Caco-2 (cell line): ENCODE measurements around the gene PHB1. TPM values are rescaled to one million over a fixed set of nuclear protein-coding genes. Genes with fewer than 3 reads are reported as not detected.
A peak's percentile ranks its signal among the peaks of the same experiment; 100 is the strongest.

ENCODE experiments used
- BruUV-seq: library from RNA; stranded (reverse); fragments of 400-500 nt; replicated peaks from 2 replicates; lab custom pipeline; 2021; lab: Mats Ljungman, UMichigan
- CTCF ChIA-PET: fragments of 300-600 bp; sonication (Branson Sonifier 250); formaldehyde crosslinking; loops from one replicate; lab custom pipeline; 2022; ENCODE audit warnings: antibody characterized with exemption; lab: Charles Lee
- POLR2A ChIA-PET: fragments of 300-600 bp; sonication (Branson Sonifier 250); formaldehyde crosslinking; loops from one replicate; lab custom pipeline; 2022; ENCODE audit warnings: antibody characterized with exemption; lab: Charles Lee
- DNase-seq, 2 experiments: peaks; one replicate each; pipeline versions ENCODE4 v3.0.0 to v3.0.0-alpha.2; 2020 to 2022
- H3K27me3 ChIP-seq: replicated peaks from 2 replicates; pipeline ENCODE4 v1.6.0; 2011; ENCODE audit warnings: low read length; ENCODE audit not compliant: control insufficient read depth, insufficient read depth
- H3K36me3 ChIP-seq: 2 replicates; pipeline ENCODE4 v1.5.1; 2011; ENCODE audit warnings: low read length; ENCODE audit not compliant: control insufficient read depth, insufficient read depth
- H3K4me1 ChIP-seq: fragments of 250-450 bp; sonication (Bioruptor Pico); 2 replicates; pipeline ENCODE4 v1.5.1; 2020; ENCODE audit warnings: mild to moderate bottlenecking
- H3K4me3 ChIP-seq: 2 replicates; pipeline ENCODE4 v1.5.1; 2011; ENCODE audit warnings: low read depth, mild to moderate bottlenecking, control low read depth, low read length
- H3K9me3 ChIP-seq: fragments of 250-450 bp; sonication (Bioruptor Pico); 2 replicates; pipeline ENCODE4 v1.5.1; 2020; ENCODE audit warnings: mild to moderate bottlenecking, moderate library complexity
- H3K27ac Mint-ChIP-seq: one replicate; pipeline ENCODE4 v1.8.0; 2022; ENCODE audit warnings: mixed read lengths; ENCODE audit not compliant: unreplicated experiment
- H3K27me3 Mint-ChIP-seq: one replicate; pipeline ENCODE4 v1.8.0; 2022; ENCODE audit warnings: mixed read lengths; ENCODE audit not compliant: insufficient read depth, unreplicated experiment
- H3K36me3 Mint-ChIP-seq: one replicate; pipeline ENCODE4 v1.8.0; 2022; ENCODE audit warnings: mild to moderate bottlenecking, mixed read lengths; ENCODE audit not compliant: insufficient read depth, unreplicated experiment
- H3K4me1 Mint-ChIP-seq: one replicate; pipeline ENCODE4 v1.8.0; 2022; ENCODE audit warnings: low read depth, mixed read lengths; ENCODE audit not compliant: unreplicated experiment
- H3K4me3 Mint-ChIP-seq: one replicate; pipeline ENCODE4 v1.8.0; 2022; ENCODE audit warnings: mild to moderate bottlenecking, moderate library complexity, mixed read lengths; ENCODE audit not compliant: unreplicated experiment
- H3K9me3 Mint-ChIP-seq: one replicate; pipeline ENCODE4 v1.8.0; 2022; ENCODE audit warnings: mixed read lengths; ENCODE audit not compliant: unreplicated experiment
- CTCF ChIP-seq, 2 experiments: fragments of 200-600 bp in 1 of 2; IDR thresholded peaks; 1 replicate in 1 of 2; 2 replicates in 1 of 2; pipeline versions ENCODE4 v1.5.1 to v1.8.0; 2011 to 2022; ENCODE audit warnings: antibody characterized with exemption in 1 of 2, control low read depth in 1 of 2, inconsistent platforms in 1 of 2, low read depth in 1 of 2, low read length in 1 of 2, mild to moderate bottlenecking in 1 of 2, moderate library complexity in 1 of 2; ENCODE audit not compliant: insufficient read depth in 1 of 2, severe bottlenecking in 1 of 2, unreplicated experiment in 1 of 2
- intact Hi-C: fragments of 100-400 bp; cut with micrococcal nuclease; formaldehyde crosslinking; loops from one replicate; pipeline ENCODE4 v1.10.0; 2022; ENCODE audit not compliant: unreplicated experiment
- total RNA-seq: library from RNA; stranded (reverse); gene quantifications from 2 replicates; pipeline ENCODE4 v1.2.3, GENCODE V29; 2022

The PHB1 gene
- total RNA-seq, 1 experiment from 2014 or later: 761 TPM

GRCh38 chr17:49372425-49372824 lies 42.3 kb downstream of the PHB1 start:
- ChIA-PET POLR2A (no interaction called here), CTCF (no interaction called here)
- Histone ChIP-seq H3K27me3 (no peaks in the 10 kb centered on the region), H3K4me3 (no peak overlapping the region), H3K36me3 (no peaks in the 10 kb centered on the region), H3K9me3 (no peaks in the 10 kb centered on the region), H3K4me1 (peaks cover 9% of the 10 kb centered on the region)
- no TSS peak for BruUV-seq
- intact Hi-C loops: no loop called here
- no peaks in the 10 kb centered on the region for H3K27me3 Mint-ChIP-seq
- TF ChIP-seq CTCF (IDR thresholded peaks at IDR 0.05; ENCODE audit: insufficient read depth in 1 of 2, low read depth in 1 of 2, low read length in 1 of 2, severe bottlenecking in 1 of 2, unreplicated experiment in 1 of 2): no peak
- peaks cover 6% of the 10 kb centered on the region for H3K4me1 Mint-ChIP-seq
- no peaks in the 10 kb centered on the region for H3K9me3 Mint-ChIP-seq
- H3K4me3 Mint-ChIP-seq: no peak overlapping the region
- peak in 1 of 2 experiments; percentile 25 for DNase-seq
- H3K27ac Mint-ChIP-seq: no peak overlapping the region
- no peaks in the 10 kb centered on the region for H3K36me3 Mint-ChIP-seq

GRCh38 chr17:49370971-49371834 lies 43.5 kb downstream of the PHB1 start:
- H3K4me1 ChIP-seq: peaks cover 9% of the 10 kb centered on the region
- ChIA-PET POLR2A (interaction anchor here (0.7 kb wide), 1 partner anchor 97 kb away, joined by 10 read pairs; no protein-coding TSS in a partner anchor), CTCF (interaction anchor here (0.6 to 1.4 kb wide), 4 partner anchors 9 to 54 kb away, joined by 4 to 7 read pairs (median 5); no protein-coding TSS in a partner anchor)
- H3K4me3 Mint-ChIP-seq: no peak overlapping the region
- peaks cover 6% of the 10 kb centered on the region for H3K4me1 Mint-ChIP-seq
- no TSS peak for BruUV-seq
- H3K27me3 Mint-ChIP-seq: no peaks in the 10 kb centered on the region
- DNase-seq: peak in 1 of 2 experiments; percentile 55
- H3K36me3 Mint-ChIP-seq: no peaks in the 10 kb centered on the region
- no peak for TF ChIP-seq CTCF (IDR thresholded peaks at IDR 0.05; ENCODE audit: insufficient read depth in 1 of 2, low read depth in 1 of 2, low read length in 1 of 2, severe bottlenecking in 1 of 2, unreplicated experiment in 1 of 2)
- intact Hi-C loops: loop anchor here (1.0 kb wide), 1 partner anchor 24 kb away; no protein-coding TSS in a partner anchor
- H3K9me3 Mint-ChIP-seq: no peaks in the 10 kb centered on the region
- no peaks in the 10 kb centered on the region for H3K36me3 ChIP-seq
- H3K27me3 ChIP-seq: no peaks in the 10 kb centered on the region
- H3K27ac Mint-ChIP-seq: no peak overlapping the region
- no peak overlapping the region for H3K4me3 ChIP-seq
- no peaks in the 10 kb centered on the region for H3K9me3 ChIP-seq

- Histone ChIP-seq H3K36me3 (no peaks in the 10 kb centered on the region), H3K9me3 (no peaks in the 10 kb centered on the region), H3K4me1 (peaks cover 9% of the 10 kb centered on the region), H3K4me3 (no peak overlapping the region), H3K27me3 (no peaks in the 10 kb centered on the region)
- no peaks in the 10 kb centered on the region for H3K27me3 Mint-ChIP-seq
- ChIA-PET CTCF (interaction anchor here (0.7 to 1.4 kb wide), 2 partner anchors 13 to 835 kb away, joined by 3 to 4 read pairs; no protein-coding TSS in a partner anchor), POLR2A (interaction anchor here (1.1 kb wide), 1 partner anchor 45 kb away, joined by 3 read pairs; the partner anchor contains the start of gene PHB1)
- H3K27ac Mint-ChIP-seq: no peak overlapping the region
- no peak overlapping the region for H3K4me3 Mint-ChIP-seq
- BruUV-seq: no TSS peak
- H3K4me1 Mint-ChIP-seq: peaks cover 6% of the 10 kb centered on the region
- no peak for TF ChIP-seq CTCF (IDR thresholded peaks at IDR 0.05; ENCODE audit: insufficient read depth in 1 of 2, low read depth in 1 of 2, low read length in 1 of 2, severe bottlenecking in 1 of 2, unreplicated experiment in 1 of 2)
- intact Hi-C loops: loop anchor here (1.0 kb wide), 1 partner anchor 26 kb away; no protein-coding TSS in a partner anchor
- H3K9me3 Mint-ChIP-seq: no peaks in the 10 kb centered on the region
- H3K36me3 Mint-ChIP-seq: no peaks in the 10 kb centered on the region
- DNase-seq: peak; percentile 31 to 41
Measured at GRCh38 chr17:49369760-49370159, 44.9 kb downstream of the PHB1 start.
